ENCODE measurements around the gene PANX2.

Gene PANX2

GRCh38 chr22:50184004-50184901, 13.7 kb downstream of the PANX2 start:
- H3K36me3 ChIP-seq (ENCODE audit: control insufficient read depth in 1 of 2, insufficient read depth in 2 of 2, low read length in 2 of 2), result no peaks in the 10 kb centered on the region
- no peak overlapping the region for H3K4me3 ChIP-seq (ENCODE audit: low read depth in 1 of 2, low read length in 2 of 2)
- no peaks in the 10 kb centered on the region for H3K9me3 ChIP-seq (ENCODE audit: control insufficient read depth in 1 of 2, low read length in 2 of 2)
- H3K4me1 ChIP-seq (ENCODE audit: control insufficient read depth in 1 of 2, insufficient read depth in 2 of 2, low read length in 2 of 2), result peaks cover 28 to 41% of the 10 kb centered on the region in 2 donors
- no peak overlapping the region for H3K9ac ChIP-seq (ENCODE audit: low read depth in 1 of 2, low read length in 2 of 2)
- peaks cover 0 to under 1% of the 10 kb centered on the region in 2 donors for H3K27me3 ChIP-seq (ENCODE audit: control insufficient read depth in 1 of 2, insufficient read depth in 2 of 2, low read length in 2 of 2)
- H3K27ac ChIP-seq (ENCODE audit: low read depth, low read length), result no peak overlapping the region

- H3K36me3 ChIP-seq (ENCODE audit: control insufficient read depth in 1 of 2, insufficient read depth in 2 of 2, low read length in 2 of 2), result no peaks in the 10 kb centered on the region
- no peaks in the 10 kb centered on the region for H3K27me3 ChIP-seq (ENCODE audit: control insufficient read depth in 1 of 2, insufficient read depth in 2 of 2, low read length in 2 of 2)
- H3K9ac ChIP-seq (ENCODE audit: low read depth in 1 of 2, low read length in 2 of 2), result peak overlapping the region; percentile 68 to 88
- H3K27ac ChIP-seq (ENCODE audit: low read depth, low read length), result no peak overlapping the region
- H3K4me3 ChIP-seq (ENCODE audit: low read depth in 1 of 2, low read length in 2 of 2), result peak overlapping the region; percentile 75 to 84
- no peaks in the 10 kb centered on the region for H3K9me3 ChIP-seq (ENCODE audit: control insufficient read depth in 1 of 2, low read length in 2 of 2)
- peaks cover 31 to 43% of the 10 kb centered on the region in 2 donors for H3K4me1 ChIP-seq (ENCODE audit: control insufficient read depth in 1 of 2, insufficient read depth in 2 of 2, low read length in 2 of 2)
Observed at GRCh38 chr22:50184902-50185374, 14.4 kb downstream of the PANX2 start.

- peak within 1 kb of the TSS; percentile 20 for H3K27ac ChIP-seq (ENCODE audit: low read depth, low read length)
- no peaks in the 10 kb centered on the region for H3K9me3 ChIP-seq (ENCODE audit: control insufficient read depth in 1 of 2, low read length in 2 of 2)
- H3K27me3 ChIP-seq (ENCODE audit: control insufficient read depth in 1 of 2, insufficient read depth in 2 of 2, low read length in 2 of 2), result no peaks in the 10 kb centered on the region
- no peaks in the 10 kb centered on the region for H3K36me3 ChIP-seq (ENCODE audit: control insufficient read depth in 1 of 2, insufficient read depth in 2 of 2, low read length in 2 of 2)
- H3K4me1 ChIP-seq (ENCODE audit: control insufficient read depth in 1 of 2, insufficient read depth in 2 of 2, low read length in 2 of 2), result peaks cover 33 to 46% of the 10 kb centered on the region in 2 donors
- peak within 1 kb of the TSS; percentile 71 to 88 for H3K9ac ChIP-seq (ENCODE audit: low read depth in 1 of 2, low read length in 2 of 2)
- H3K4me3 ChIP-seq (ENCODE audit: low read depth in 1 of 2, low read length in 2 of 2), result peak within 1 kb of the TSS; percentile 75 to 84
Observed at GRCh38 chr22:50185375-50186087, 15.0 kb downstream of the PANX2 start, which contains the start of gene TRABD. TSS of gene TRABD (plus strand) at chr22:50185913. CDS start at chr22:50193061, 7,148 bp downstream.

- peaks cover 40 to 52% of the 10 kb centered on the region in 2 donors for H3K4me1 ChIP-seq (ENCODE audit: control insufficient read depth in 1 of 2, insufficient read depth in 2 of 2, low read length in 2 of 2)
- H3K27ac ChIP-seq (ENCODE audit: low read depth, low read length), result peak overlapping the region; percentile 20
- no peaks in the 10 kb centered on the region for H3K27me3 ChIP-seq (ENCODE audit: control insufficient read depth in 1 of 2, insufficient read depth in 2 of 2, low read length in 2 of 2)
Observed at GRCh38 chr22:50186181-50186714, 15.7 kb downstream of the PANX2 start.

GRCh38 chr22:50186761-50187523, 16.4 kb downstream of the PANX2 start:
- Histone ChIP-seq H3K9ac (ENCODE audit: low read depth in 1 of 2, low read length in 2 of 2) (peak overlapping the region; percentile 69 to 71), H3K27ac (ENCODE audit: low read depth, low read length) (peak overlapping the region; percentile 20), H3K36me3 (ENCODE audit: control insufficient read depth in 1 of 2, insufficient read depth in 2 of 2, low read length in 2 of 2) (no peaks in the 10 kb centered on the region), H3K9me3 (ENCODE audit: control insufficient read depth in 1 of 2, low read length in 2 of 2) (no peaks in the 10 kb centered on the region), H3K27me3 (ENCODE audit: control insufficient read depth in 1 of 2, insufficient read depth in 2 of 2, low read length in 2 of 2) (no peaks in the 10 kb centered on the region), H3K4me3 (ENCODE audit: low read depth in 1 of 2, low read length in 2 of 2) (peak overlapping the region; percentile 70 to 71), H3K4me1 (ENCODE audit: control insufficient read depth in 1 of 2, insufficient read depth in 2 of 2, low read length in 2 of 2) (peaks cover 42 to 58% of the 10 kb centered on the region in 2 donors)

More at GRCh38 chr22:50186181-50186714, 15.7 kb downstream of the PANX2 start:
- H3K4me3 ChIP-seq (ENCODE audit: low read depth in 1 of 2, low read length in 2 of 2), result peak overlapping the region; percentile 70 to 71
- no peaks in the 10 kb centered on the region for H3K36me3 ChIP-seq (ENCODE audit: control insufficient read depth in 1 of 2, insufficient read depth in 2 of 2, low read length in 2 of 2)
- H3K9me3 ChIP-seq (ENCODE audit: control insufficient read depth in 1 of 2, low read length in 2 of 2), result no peaks in the 10 kb centered on the region
- peak overlapping the region; percentile 69 to 71 for H3K9ac ChIP-seq (ENCODE audit: low read depth in 1 of 2, low read length in 2 of 2)

- H3K27ac ChIP-seq (ENCODE audit: low read depth, low read length), result no peak overlapping the region
Observed at GRCh38 chr22:50188356-50188755, 17.8 kb downstream of the PANX2 start.

GRCh38 chr22:50189184-50189848, 18.8 kb downstream of the PANX2 start:
- Histone ChIP-seq H3K4me1 (ENCODE audit: control insufficient read depth in 1 of 2, insufficient read depth in 2 of 2, low read length in 2 of 2) (peaks cover 42 to 67% of the 10 kb centered on the region in 2 donors), H3K36me3 (ENCODE audit: control insufficient read depth in 1 of 2, insufficient read depth in 2 of 2, low read length in 2 of 2) (peaks cover 8 to 13% of the 10 kb centered on the region in 2 donors), H3K27me3 (ENCODE audit: control insufficient read depth in 1 of 2, insufficient read depth in 2 of 2, low read length in 2 of 2) (no peaks in the 10 kb centered on the region), H3K9ac (ENCODE audit: low read depth in 1 of 2, low read length in 2 of 2) (peak overlapping the region; percentile 67 to 89), H3K4me3 (ENCODE audit: low read depth in 1 of 2, low read length in 2 of 2) (peak overlapping the region in 1 of 2 donors; percentile 77), H3K9me3 (ENCODE audit: control insufficient read depth in 1 of 2, low read length in 2 of 2) (no peaks in the 10 kb centered on the region), H3K27ac (ENCODE audit: low read depth, low read length) (peak overlapping the region; percentile 85)

More at GRCh38 chr22:50188356-50188755, 17.8 kb downstream of the PANX2 start:
- H3K36me3 ChIP-seq (ENCODE audit: control insufficient read depth in 1 of 2, insufficient read depth in 2 of 2, low read length in 2 of 2), result peaks cover 3 to 4% of the 10 kb centered on the region in 2 donors
- no peaks in the 10 kb centered on the region for H3K27me3 ChIP-seq (ENCODE audit: control insufficient read depth in 1 of 2, insufficient read depth in 2 of 2, low read length in 2 of 2)
- H3K9ac ChIP-seq (ENCODE audit: low read depth in 1 of 2, low read length in 2 of 2), result no peak overlapping the region
- no peak overlapping the region for H3K4me3 ChIP-seq (ENCODE audit: low read depth in 1 of 2, low read length in 2 of 2)
- H3K4me1 ChIP-seq (ENCODE audit: control insufficient read depth in 1 of 2, insufficient read depth in 2 of 2, low read length in 2 of 2), result peaks cover 42 to 73% of the 10 kb centered on the region in 2 donors
- H3K9me3 ChIP-seq (ENCODE audit: control insufficient read depth in 1 of 2, low read length in 2 of 2), result no peaks in the 10 kb centered on the region

GRCh38 chr22:50189849-50190181, 19.3 kb downstream of the PANX2 start:
- Histone ChIP-seq H3K4me1 (ENCODE audit: control insufficient read depth in 1 of 2, insufficient read depth in 2 of 2, low read length in 2 of 2) (peaks cover 42 to 64% of the 10 kb centered on the region in 2 donors), H3K9me3 (ENCODE audit: control insufficient read depth in 1 of 2, low read length in 2 of 2) (no peaks in the 10 kb centered on the region), H3K27ac (ENCODE audit: low read depth, low read length) (peak overlapping the region; percentile 85), H3K27me3 (ENCODE audit: control insufficient read depth in 1 of 2, insufficient read depth in 2 of 2, low read length in 2 of 2) (no peaks in the 10 kb centered on the region), H3K9ac (ENCODE audit: low read depth in 1 of 2, low read length in 2 of 2) (peak overlapping the region; percentile 67 to 89), H3K4me3 (ENCODE audit: low read depth in 1 of 2, low read length in 2 of 2) (peak overlapping the region; percentile 70 to 77), H3K36me3 (ENCODE audit: control insufficient read depth in 1 of 2, insufficient read depth in 2 of 2, low read length in 2 of 2) (peaks cover 9 to 18% of the 10 kb centered on the region in 2 donors)
